Kidney (tissue), 14 donors: ENCODE measurements around the gene OSTF1. TPM values are rescaled to one million over a fixed set of nuclear protein-coding genes. Genes with fewer than 3 reads are reported as not detected.

Experiments
- DNase-seq, 5 donors: peaks; one replicate each; pipeline ENCODE4 v3.0.0-alpha.2; 2013 to 2020
- FAIRE-seq: peaks from 2 replicates; lab custom pipeline; 2012; peaks lifted over from hg19 to GRCh38; lab: Jason Lieb, UNC
- H3K27ac ChIP-seq, 2 donors: one replicate each; pipeline ENCODE4 v1.7.0; 2013; ENCODE audit warnings: low read depth in 2 of 2, low read length in 2 of 2, inconsistent platforms in 1 of 2
- H3K27me3 ChIP-seq: one replicate; pipeline ENCODE4 v1.7.1; 2013; ENCODE audit warnings: low read length, inconsistent platforms; ENCODE audit not compliant: control insufficient read depth, insufficient read depth
- H3K36me3 ChIP-seq, 3 donors: one replicate each; pipeline versions ENCODE4 v1.7.0 to v1.7.1; 2013; ENCODE audit warnings: low read length in 3 of 3, control low read depth in 1 of 3, inconsistent platforms in 1 of 3; ENCODE audit not compliant: insufficient read depth in 3 of 3, control insufficient read depth in 2 of 3
- H3K4me1 ChIP-seq, 3 donors: one replicate each; pipeline versions ENCODE4 v1.7.0 to v1.7.1; 2013; ENCODE audit warnings: low read length in 3 of 3, inconsistent platforms in 1 of 3, low read depth in 1 of 3; ENCODE audit not compliant: control insufficient read depth in 2 of 3, insufficient read depth in 2 of 3
- H3K4me3 ChIP-seq, 3 donors: one replicate each; pipeline versions ENCODE4 v1.7.0 to v1.8.1; 2013; ENCODE audit warnings: low read length in 3 of 3, control low read depth in 1 of 3, inconsistent platforms in 1 of 3
- H3K9ac ChIP-seq, 3 donors: one replicate each; pipeline versions ENCODE4 v1.7.0 to v1.7.1; 2013; ENCODE audit warnings: low read length in 3 of 3, control low read depth in 1 of 3, inconsistent platforms in 1 of 3
- H3K9me3 ChIP-seq, 3 donors: one replicate each; pipeline versions ENCODE4 v1.7.0 to v1.7.1; 2013; ENCODE audit warnings: low read length in 3 of 3, control low read depth in 1 of 3, inconsistent platforms in 1 of 3; ENCODE audit not compliant: control insufficient read depth in 2 of 3, insufficient read depth in 1 of 3
- intact Hi-C: fragments of 100-400 bp; cut with DNase I; formaldehyde crosslinking; loops from one replicate; pipeline ENCODE4 v1.11.1; 2022
- polyA plus RNA-seq: library from polyadenylated mRNA; stranded (reverse); fragments of 350-450 nt; fragmentation: Illumina TruSeq; extraction: RNeasy Lipid Tissue Mini Kit (QIAGEN cat#74804); gene quantifications from one replicate; pipeline ENCODE4 v1.2.3, GENCODE V29; 2014; ENCODE audit warnings: low read depth, low replicate concordance; ENCODE audit not compliant: insufficient read depth
- total RNA-seq: library from RNA; stranded (reverse); fragmentation: NEBNext Ultra II Directional; extraction: Animal tissue kit (Norgen Biotek cat#: 25700); gene quantifications from one replicate; pipeline ENCODE4 v1.2.1, GENCODE V29; 2021
- TF ChIP-seq, protein P1 (sequence below): IDR thresholded peaks from 3 replicates; pipeline ENCODE4 v1.5.1; 2012; ENCODE audit warnings: mild to moderate bottlenecking, moderate library complexity, borderline replicate concordance; ENCODE audit not compliant: insufficient read depth; ENCODE audit errors: extremely low read depth
- donor health status: control.
- donor health status: control.
- donor health status: control.
- donor health status: control.
- donor health status: control.
- donor health status: DM: yes; HTN: yes; CAD: no.
- donor health status: Normal renal cell carcinoma (clear cell type).

The OSTF1 gene
- total and polyA plus RNA-seq, 2 donors from 2014 or later = 42.8 to 52.7 TPM

DNA sequence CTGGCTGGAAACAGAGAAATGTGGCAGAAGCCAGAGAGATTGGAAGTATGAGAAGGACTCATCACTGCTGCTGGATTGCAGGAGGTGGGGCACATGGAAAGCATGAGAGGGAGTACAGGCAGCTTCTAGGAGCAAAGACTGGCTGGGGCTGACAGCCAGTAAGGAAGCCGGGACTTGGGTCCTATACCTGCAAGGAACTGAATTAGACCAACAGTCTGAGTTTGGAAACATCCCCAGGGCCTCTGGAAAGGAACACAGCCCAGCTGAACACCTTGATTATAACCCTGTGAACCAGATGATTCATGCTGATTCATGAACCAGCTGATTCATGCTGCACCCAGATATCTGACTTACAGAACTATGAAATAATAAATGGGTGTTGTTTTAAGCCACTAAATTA, 93.4 kb downstream of the OSTF1 start:
- no peaks in the 10 kb centered on the region for H3K4me1 ChIP-seq
- H3K27me3 ChIP-seq = no peaks in the 10 kb centered on the region
- DNase-seq = no peak
- TF ChIP-seq, protein P1, sequence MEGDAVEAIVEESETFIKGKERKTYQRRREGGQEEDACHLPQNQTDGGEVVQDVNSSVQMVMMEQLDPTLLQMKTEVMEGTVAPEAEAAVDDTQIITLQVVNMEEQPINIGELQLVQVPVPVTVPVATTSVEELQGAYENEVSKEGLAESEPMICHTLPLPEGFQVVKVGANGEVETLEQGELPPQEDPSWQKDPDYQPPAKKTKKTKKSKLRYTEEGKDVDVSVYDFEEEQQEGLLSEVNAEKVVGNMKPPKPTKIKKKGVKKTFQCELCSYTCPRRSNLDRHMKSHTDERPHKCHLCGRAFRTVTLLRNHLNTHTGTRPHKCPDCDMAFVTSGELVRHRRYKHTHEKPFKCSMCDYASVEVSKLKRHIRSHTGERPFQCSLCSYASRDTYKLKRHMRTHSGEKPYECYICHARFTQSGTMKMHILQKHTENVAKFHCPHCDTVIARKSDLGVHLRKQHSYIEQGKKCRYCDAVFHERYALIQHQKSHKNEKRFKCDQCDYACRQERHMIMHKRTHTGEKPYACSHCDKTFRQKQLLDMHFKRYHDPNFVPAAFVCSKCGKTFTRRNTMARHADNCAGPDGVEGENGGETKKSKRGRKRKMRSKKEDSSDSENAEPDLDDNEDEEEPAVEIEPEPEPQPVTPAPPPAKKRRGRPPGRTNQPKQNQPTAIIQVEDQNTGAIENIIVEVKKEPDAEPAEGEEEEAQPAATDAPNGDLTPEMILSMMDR = no peak
- intact Hi-C loops = no loop called here
- no peak overlapping the region for H3K9ac ChIP-seq
- no peaks in the 10 kb centered on the region for H3K9me3 ChIP-seq
- no peak overlapping the region for H3K4me3 ChIP-seq
- no peaks in the 10 kb centered on the region for H3K36me3 ChIP-seq
- no peak for FAIRE-seq
- no peak overlapping the region for H3K27ac ChIP-seq

DNA sequence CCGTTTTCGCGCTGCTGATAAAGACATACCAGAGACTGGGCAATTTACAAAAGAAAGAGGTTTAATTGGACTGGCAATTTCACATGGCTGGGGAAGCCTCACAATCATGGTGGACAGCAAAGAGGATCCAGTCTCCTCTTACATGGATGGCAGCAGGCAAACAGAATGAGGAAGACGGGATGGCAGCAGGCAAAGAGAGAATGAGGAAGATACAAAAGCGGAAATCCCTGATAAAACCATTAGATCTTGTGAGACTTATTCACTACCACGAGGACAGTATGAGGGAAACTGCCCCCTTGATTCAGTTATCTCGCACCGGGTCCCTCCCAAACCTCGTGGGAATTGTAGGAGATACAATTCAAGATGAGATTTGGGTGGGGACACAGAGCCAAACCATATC, 95.0 kb downstream of the OSTF1 start:
- Histone ChIP-seq H3K4me3 (no peak overlapping the region), H3K9me3 (no peaks in the 10 kb centered on the region), H3K4me1 (no peaks in the 10 kb centered on the region), H3K36me3 (no peaks in the 10 kb centered on the region), H3K27me3 (no peaks in the 10 kb centered on the region), H3K27ac (no peak overlapping the region), H3K9ac (no peak overlapping the region)
- TF ChIP-seq, protein P1 = no peak
- DNase-seq (no peak), FAIRE-seq (no peak)
- intact Hi-C loops = no loop called here

DNA sequence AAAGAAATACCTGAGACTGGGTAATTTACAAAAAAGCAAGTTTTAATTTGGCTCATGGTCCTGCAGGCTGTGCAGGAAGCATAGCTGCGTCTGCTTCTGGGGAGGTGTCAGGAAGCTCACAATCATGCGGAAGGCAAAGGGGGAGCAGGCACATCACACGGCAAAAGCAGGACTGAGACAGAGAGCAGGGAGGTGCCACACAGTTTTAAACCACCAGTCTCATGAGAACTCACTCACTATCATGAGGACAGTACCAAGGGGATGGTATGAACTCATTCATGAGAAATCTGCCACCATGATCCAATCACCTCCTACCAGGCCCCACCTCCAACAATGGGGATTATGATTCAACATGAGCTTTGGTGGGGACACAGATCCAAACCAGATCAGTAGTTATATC, 96.2 kb downstream of the OSTF1 start:
- no peak for FAIRE-seq
- no peak for DNase-seq
- no peaks in the 10 kb centered on the region for H3K4me1 ChIP-seq
- no peak overlapping the region for H3K9ac ChIP-seq
- no peaks in the 10 kb centered on the region for H3K27me3 ChIP-seq
- H3K36me3 ChIP-seq = no peaks in the 10 kb centered on the region
- H3K4me3 ChIP-seq = no peak overlapping the region
- TF ChIP-seq, protein P1 = no peak
- no peak overlapping the region for H3K27ac ChIP-seq
- no peaks in the 10 kb centered on the region for H3K9me3 ChIP-seq
- intact Hi-C loops = no loop called here

DNA sequence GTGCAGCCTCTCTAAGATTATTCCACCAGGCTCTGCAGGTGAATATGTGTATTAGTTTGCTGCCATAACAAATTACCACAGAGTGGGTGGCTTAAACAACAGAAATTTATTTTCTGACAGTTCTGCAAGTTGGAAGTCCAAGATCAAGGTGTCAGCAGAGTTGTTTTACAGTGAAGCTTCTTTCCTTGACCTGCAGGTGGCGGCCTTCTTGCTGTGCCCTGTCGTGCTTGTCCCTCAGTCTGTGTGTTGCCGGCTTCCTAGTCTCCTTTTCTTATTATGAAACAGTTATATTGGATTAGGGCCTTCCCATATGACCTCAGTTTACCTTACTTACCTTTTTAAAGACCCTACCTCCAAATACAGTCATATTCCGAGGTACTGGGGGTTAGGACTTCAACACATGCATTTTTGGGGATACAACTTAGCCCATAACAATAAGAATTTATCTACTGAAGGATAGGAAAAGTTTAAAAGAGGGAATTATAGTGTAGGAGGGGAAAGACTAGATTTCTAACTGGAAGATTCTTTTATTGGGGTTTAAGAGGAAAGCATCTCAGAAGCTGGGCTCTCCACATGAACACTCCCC, 97.4 kb downstream of the OSTF1 start:
- intact Hi-C loops = no loop called here
- Histone ChIP-seq H3K27ac (no peak overlapping the region), H3K9ac (no peak overlapping the region), H3K36me3 (no peaks in the 10 kb centered on the region), H3K9me3 (no peaks in the 10 kb centered on the region), H3K27me3 (no peaks in the 10 kb centered on the region), H3K4me1 (no peaks in the 10 kb centered on the region), H3K4me3 (no peak overlapping the region)
- FAIRE-seq = no peak
- TF ChIP-seq, protein P1 = peak; percentile 52
- peak in 2 of 5 donors; percentile 22 to 42 for DNase-seq
